HL-60 (cell line): ENCODE data around the gene KCNG2.

Experiments
- GABPA ChIP-seq: IDR thresholded peaks from 2 replicates; pipeline ENCODE4 v1.6.1; 2012; ENCODE audit warnings: low read depth
- POLR2AphosphoS5 ChIP-seq: IDR thresholded peaks from 2 replicates; pipeline ENCODE4 v1.6.1; 2012; ENCODE audit warnings: low read depth
- SPI1 ChIP-seq: IDR thresholded peaks from 2 replicates; pipeline ENCODE4 v1.6.1; 2012; ENCODE audit warnings: low read depth, mild to moderate bottlenecking, borderline replicate concordance
- TF ChIP-seq, protein P1 (sequence below): IDR thresholded peaks from one replicate; pipeline ENCODE4 v1.5.1; 2011; ENCODE audit warnings: low read length, control low read depth, inconsistent platforms; ENCODE audit not compliant: insufficient read depth
- TF ChIP-seq, protein P2 (sequence below): IDR thresholded peaks from 2 replicates; pipeline ENCODE4 v1.6.1; 2012; ENCODE audit warnings: low read depth; ENCODE audit not compliant: insufficient replicate concordance

DNA sequence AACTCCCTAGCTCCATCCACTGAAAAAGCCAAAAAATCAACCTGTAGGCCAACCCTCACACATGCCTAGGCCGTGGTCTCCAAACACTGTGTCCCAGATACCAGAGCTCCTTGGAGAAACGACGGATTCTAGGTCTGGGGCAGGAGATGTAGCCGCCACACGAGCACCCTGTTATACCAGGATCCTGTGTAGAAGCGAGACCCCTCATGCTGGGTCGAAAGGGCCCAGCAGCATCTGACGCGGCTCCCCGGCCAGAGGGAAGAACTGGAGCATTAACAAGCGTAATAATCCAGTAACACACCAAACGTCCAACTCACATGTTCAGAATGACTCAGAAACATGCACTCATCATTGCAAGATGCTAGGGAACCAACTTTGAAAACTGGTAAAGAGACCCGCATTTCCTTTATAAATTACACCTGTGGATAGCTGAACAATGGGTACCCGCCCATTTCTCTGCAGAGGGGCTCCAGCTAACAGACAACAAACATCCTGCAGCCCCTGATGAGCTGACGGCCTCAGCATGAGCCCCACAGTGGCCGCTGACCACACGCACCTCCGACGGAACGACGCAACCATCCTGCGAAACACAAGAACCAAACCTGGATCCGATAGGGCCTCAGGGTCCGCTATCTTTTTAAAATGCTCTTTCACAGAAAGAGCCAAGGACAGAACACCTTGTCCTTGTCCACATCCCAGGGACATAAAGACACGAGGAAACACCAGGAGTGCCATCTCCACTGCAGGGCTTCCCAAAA, 139.5 kb downstream of the KCNG2 start:
- TF ChIP-seq, protein P1, sequence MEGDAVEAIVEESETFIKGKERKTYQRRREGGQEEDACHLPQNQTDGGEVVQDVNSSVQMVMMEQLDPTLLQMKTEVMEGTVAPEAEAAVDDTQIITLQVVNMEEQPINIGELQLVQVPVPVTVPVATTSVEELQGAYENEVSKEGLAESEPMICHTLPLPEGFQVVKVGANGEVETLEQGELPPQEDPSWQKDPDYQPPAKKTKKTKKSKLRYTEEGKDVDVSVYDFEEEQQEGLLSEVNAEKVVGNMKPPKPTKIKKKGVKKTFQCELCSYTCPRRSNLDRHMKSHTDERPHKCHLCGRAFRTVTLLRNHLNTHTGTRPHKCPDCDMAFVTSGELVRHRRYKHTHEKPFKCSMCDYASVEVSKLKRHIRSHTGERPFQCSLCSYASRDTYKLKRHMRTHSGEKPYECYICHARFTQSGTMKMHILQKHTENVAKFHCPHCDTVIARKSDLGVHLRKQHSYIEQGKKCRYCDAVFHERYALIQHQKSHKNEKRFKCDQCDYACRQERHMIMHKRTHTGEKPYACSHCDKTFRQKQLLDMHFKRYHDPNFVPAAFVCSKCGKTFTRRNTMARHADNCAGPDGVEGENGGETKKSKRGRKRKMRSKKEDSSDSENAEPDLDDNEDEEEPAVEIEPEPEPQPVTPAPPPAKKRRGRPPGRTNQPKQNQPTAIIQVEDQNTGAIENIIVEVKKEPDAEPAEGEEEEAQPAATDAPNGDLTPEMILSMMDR, result no peak
- no peak for TF ChIP-seq SPI1
- TF ChIP-seq POLR2AphosphoS5, result no peak
- TF ChIP-seq, protein P2, sequence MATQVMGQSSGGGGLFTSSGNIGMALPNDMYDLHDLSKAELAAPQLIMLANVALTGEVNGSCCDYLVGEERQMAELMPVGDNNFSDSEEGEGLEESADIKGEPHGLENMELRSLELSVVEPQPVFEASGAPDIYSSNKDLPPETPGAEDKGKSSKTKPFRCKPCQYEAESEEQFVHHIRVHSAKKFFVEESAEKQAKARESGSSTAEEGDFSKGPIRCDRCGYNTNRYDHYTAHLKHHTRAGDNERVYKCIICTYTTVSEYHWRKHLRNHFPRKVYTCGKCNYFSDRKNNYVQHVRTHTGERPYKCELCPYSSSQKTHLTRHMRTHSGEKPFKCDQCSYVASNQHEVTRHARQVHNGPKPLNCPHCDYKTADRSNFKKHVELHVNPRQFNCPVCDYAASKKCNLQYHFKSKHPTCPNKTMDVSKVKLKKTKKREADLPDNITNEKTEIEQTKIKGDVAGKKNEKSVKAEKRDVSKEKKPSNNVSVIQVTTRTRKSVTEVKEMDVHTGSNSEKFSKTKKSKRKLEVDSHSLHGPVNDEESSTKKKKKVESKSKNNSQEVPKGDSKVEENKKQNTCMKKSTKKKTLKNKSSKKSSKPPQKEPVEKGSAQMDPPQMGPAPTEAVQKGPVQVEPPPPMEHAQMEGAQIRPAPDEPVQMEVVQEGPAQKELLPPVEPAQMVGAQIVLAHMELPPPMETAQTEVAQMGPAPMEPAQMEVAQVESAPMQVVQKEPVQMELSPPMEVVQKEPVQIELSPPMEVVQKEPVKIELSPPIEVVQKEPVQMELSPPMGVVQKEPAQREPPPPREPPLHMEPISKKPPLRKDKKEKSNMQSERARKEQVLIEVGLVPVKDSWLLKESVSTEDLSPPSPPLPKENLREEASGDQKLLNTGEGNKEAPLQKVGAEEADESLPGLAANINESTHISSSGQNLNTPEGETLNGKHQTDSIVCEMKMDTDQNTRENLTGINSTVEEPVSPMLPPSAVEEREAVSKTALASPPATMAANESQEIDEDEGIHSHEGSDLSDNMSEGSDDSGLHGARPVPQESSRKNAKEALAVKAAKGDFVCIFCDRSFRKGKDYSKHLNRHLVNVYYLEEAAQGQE, result no peak
- no peak for TF ChIP-seq GABPA
